HL-60/S4 treated with phorbol 12-myristate 13-acetate at 8.2 ng/mL for 4 days and 3 days (cell line): ENCODE measurements around the gene RAB11A.

Experiments
- in situ Hi-C: fragments of 300-500 bp; cut with MboI; formaldehyde crosslinking; loops from 2 replicates; pipeline ENCODE4 v1.15.0; 2022; ENCODE audit warnings: low sequenced_read_pairs

Gene RAB11A

GRCh38 chr15:65914981-65915925 lies 46.0 kb downstream of the RAB11A start:
- in situ Hi-C loops, result no loop called here

GRCh38 chr15:65916041-65916663 lies 46.9 kb downstream of the RAB11A start:
- in situ Hi-C loops, result no loop called here

GRCh38 chr15:65916664-65917406 lies 47.5 kb downstream of the RAB11A start:
- in situ Hi-C loops, result no loop called here

GRCh38 chr15:65917407-65917756 lies 48.1 kb downstream of the RAB11A start:
- in situ Hi-C loops, result no loop called here

- in situ Hi-C loops, result no loop called here
Measured at GRCh38 chr15:65917936-65918335, 48.6 kb downstream of the RAB11A start.

- in situ Hi-C loops, result no loop called here
Measured at GRCh38 chr15:65918357-65918920, 49.1 kb downstream of the RAB11A start.

- in situ Hi-C loops, result no loop called here
Measured at GRCh38 chr15:65918945-65919344, 49.7 kb downstream of the RAB11A start.

- in situ Hi-C loops, result no loop called here
Measured at GRCh38 chr15:65919353-65919752, 50.1 kb downstream of the RAB11A start.

GRCh38 chr15:65920121-65920520 lies 50.8 kb downstream of the RAB11A start:
- in situ Hi-C loops, result no loop called here

- in situ Hi-C loops, result no loop called here
Measured at GRCh38 chr15:65920825-65921309, 51.6 kb downstream of the RAB11A start.

GRCh38 chr15:65921780-65922179 lies 52.5 kb downstream of the RAB11A start:
- in situ Hi-C loops, result no loop called here

- in situ Hi-C loops, result no loop called here
Measured at GRCh38 chr15:65922621-65923020, 53.3 kb downstream of the RAB11A start.

- in situ Hi-C loops, result no loop called here
Measured at GRCh38 chr15:65923264-65923663, 54.0 kb downstream of the RAB11A start.

- in situ Hi-C loops, result no loop called here
Measured at GRCh38 chr15:65924004-65924403, 54.7 kb downstream of the RAB11A start.

GRCh38 chr15:65925338-65925737 lies 56.0 kb downstream of the RAB11A start:
- in situ Hi-C loops, result no loop called here

- in situ Hi-C loops, result no loop called here
Measured at GRCh38 chr15:65926459-65926858, 57.2 kb downstream of the RAB11A start.

GRCh38 chr15:65926899-65927298 lies 57.6 kb downstream of the RAB11A start:
- in situ Hi-C loops, result no loop called here

GRCh38 chr15:65927545-65927944 lies 58.3 kb downstream of the RAB11A start:
- in situ Hi-C loops, result no loop called here

GRCh38 chr15:65929573-65929972 lies 60.3 kb downstream of the RAB11A start:
- in situ Hi-C loops, result no loop called here

- in situ Hi-C loops, result no loop called here
Measured at GRCh38 chr15:65930134-65930533, 60.8 kb downstream of the RAB11A start.

GRCh38 chr15:65931221-65931620 lies 61.9 kb downstream of the RAB11A start:
- in situ Hi-C loops, result no loop called here
